Neural cell (in vitro differentiated cells): Measurements from ENCODE around the gene DLX1.

Experiments used
- EP300 ChIP-seq: fragments of 450-650 bp; conservative IDR thresholded peaks from 2 replicates; pipeline ENCODE4 v1.6.1; 2014; ENCODE audit warnings: antibody characterized with exemption, mild to moderate bottlenecking, moderate library complexity; ENCODE audit not compliant: poor library complexity, severe bottlenecking
- EZH2 ChIP-seq: fragments of 200-600, 300-800 bp; shearing (Covaris generic), sonication (generic); IDR thresholded peaks from 2 replicates; pipeline ENCODE4 v1.6.1; 2014; ENCODE audit warnings: antibody characterized with exemption, low read length, borderline replicate concordance, mild to moderate bottlenecking; ENCODE audit not compliant: insufficient read depth, poor library complexity, severe bottlenecking
- MXI1 ChIP-seq: fragments of 450-650 bp; conservative IDR thresholded peaks from 2 replicates; pipeline ENCODE4 v1.6.1; 2014; ENCODE audit warnings: antibody characterized with exemption, mild to moderate bottlenecking; ENCODE audit not compliant: poor library complexity, severe bottlenecking
- POLR2AphosphoS5 ChIP-seq: IDR thresholded peaks from 2 replicates; pipeline ENCODE4 v1.6.1; 2012
- RAD21 ChIP-seq: fragments of 450-650 bp; conservative IDR thresholded peaks from 2 replicates; pipeline ENCODE4 v1.6.1; 2014; ENCODE audit warnings: antibody characterized with exemption, mild to moderate bottlenecking, moderate library complexity
- SMC3 ChIP-seq: fragments of 450-650 bp; conservative IDR thresholded peaks from 2 replicates; pipeline ENCODE4 v1.6.1; 2014; ENCODE audit warnings: antibody characterized with exemption, mild to moderate bottlenecking, moderate library complexity; ENCODE audit not compliant: poor library complexity
- TAF1 ChIP-seq: IDR thresholded peaks from 2 replicates; pipeline ENCODE4 v1.6.1; 2012; ENCODE audit warnings: low read depth
- TF ChIP-seq, protein P1 (sequence below): fragments of 450-650 bp; IDR thresholded peaks from 2 replicates; pipeline ENCODE4 v1.5.1; 2014; ENCODE audit warnings: antibody characterized with exemption, mild to moderate bottlenecking, moderate library complexity; ENCODE audit not compliant: poor library complexity, severe bottlenecking

DNA sequence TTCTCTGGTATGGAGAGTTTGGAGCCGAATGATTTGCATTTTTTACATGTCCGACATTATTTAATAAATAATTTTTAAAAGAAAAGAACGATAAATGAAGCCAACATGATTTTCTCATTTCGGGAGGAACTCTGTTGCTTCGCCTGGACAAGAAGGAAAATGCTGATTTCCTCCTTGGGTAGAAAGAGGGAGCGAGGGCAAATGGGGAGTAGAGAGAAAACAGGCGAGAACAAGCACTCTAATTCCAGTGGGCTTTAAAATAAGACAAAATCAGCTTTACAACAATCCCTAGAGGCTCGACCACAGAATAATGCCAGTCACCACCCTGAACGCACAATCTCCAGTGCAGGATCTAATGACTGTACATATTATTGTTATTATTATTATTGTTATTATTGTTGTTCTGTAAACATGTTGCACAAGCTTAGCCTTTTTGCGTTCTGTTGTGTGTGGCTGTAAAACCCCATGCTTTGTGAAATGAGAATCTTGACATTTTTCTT lies 3.7 kb downstream of the DLX1 start:
- TF ChIP-seq, protein P1, sequence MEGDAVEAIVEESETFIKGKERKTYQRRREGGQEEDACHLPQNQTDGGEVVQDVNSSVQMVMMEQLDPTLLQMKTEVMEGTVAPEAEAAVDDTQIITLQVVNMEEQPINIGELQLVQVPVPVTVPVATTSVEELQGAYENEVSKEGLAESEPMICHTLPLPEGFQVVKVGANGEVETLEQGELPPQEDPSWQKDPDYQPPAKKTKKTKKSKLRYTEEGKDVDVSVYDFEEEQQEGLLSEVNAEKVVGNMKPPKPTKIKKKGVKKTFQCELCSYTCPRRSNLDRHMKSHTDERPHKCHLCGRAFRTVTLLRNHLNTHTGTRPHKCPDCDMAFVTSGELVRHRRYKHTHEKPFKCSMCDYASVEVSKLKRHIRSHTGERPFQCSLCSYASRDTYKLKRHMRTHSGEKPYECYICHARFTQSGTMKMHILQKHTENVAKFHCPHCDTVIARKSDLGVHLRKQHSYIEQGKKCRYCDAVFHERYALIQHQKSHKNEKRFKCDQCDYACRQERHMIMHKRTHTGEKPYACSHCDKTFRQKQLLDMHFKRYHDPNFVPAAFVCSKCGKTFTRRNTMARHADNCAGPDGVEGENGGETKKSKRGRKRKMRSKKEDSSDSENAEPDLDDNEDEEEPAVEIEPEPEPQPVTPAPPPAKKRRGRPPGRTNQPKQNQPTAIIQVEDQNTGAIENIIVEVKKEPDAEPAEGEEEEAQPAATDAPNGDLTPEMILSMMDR = no peak
- no peak for TF ChIP-seq TAF1
- no peak for TF ChIP-seq EP300
- no peak for TF ChIP-seq SMC3
- TF ChIP-seq MXI1 = no peak
- no peak for TF ChIP-seq POLR2AphosphoS5
- TF ChIP-seq EZH2 = no peak
- TF ChIP-seq RAD21 = no peak
